HUES64 (cell line): ENCODE measurements around the gene ZNF554.

ENCODE experiments used
- H3K27ac ChIP-seq: 2 replicates; pipeline ENCODE4 v1.7.0; 2013; ENCODE audit warnings: low read depth, low read length, inconsistent platforms
- H3K27me3 ChIP-seq: 2 replicates; pipeline ENCODE4 v1.6.1; 2013; ENCODE audit warnings: mild to moderate bottlenecking, low read length; ENCODE audit not compliant: insufficient read depth
- H3K36me3 ChIP-seq: 2 replicates; pipeline ENCODE4 v1.6.1; 2013; ENCODE audit warnings: mild to moderate bottlenecking, low read length; ENCODE audit not compliant: insufficient read depth
- H3K4me1 ChIP-seq: 2 replicates; pipeline ENCODE4 v1.6.1; 2013; ENCODE audit warnings: mild to moderate bottlenecking, low read length, moderate library complexity; ENCODE audit not compliant: insufficient read depth
- H3K4me3 ChIP-seq: 2 replicates; pipeline ENCODE4 v1.5.1; 2013; ENCODE audit warnings: mild to moderate bottlenecking, low read length, moderate library complexity
- H3K9ac ChIP-seq: 2 replicates; pipeline ENCODE4 v1.6.1; 2013; ENCODE audit warnings: mild to moderate bottlenecking, low read depth, low read length
- H3K9me3 ChIP-seq: 2 replicates; pipeline ENCODE4 v1.6.1; 2013; ENCODE audit warnings: low read depth, low read length; ENCODE audit not compliant: insufficient read depth
- WGBS: fragments of 150-250, 120-280 bp; methylation state at CpG from one replicate; pipeline ENCODE4 v1.1.7; 2013; ENCODE audit warnings: missing lambda C conversion rate; 5-methylcytosine and 5-hydroxymethylcytosine counted together

ZNF554 gene

DNA sequence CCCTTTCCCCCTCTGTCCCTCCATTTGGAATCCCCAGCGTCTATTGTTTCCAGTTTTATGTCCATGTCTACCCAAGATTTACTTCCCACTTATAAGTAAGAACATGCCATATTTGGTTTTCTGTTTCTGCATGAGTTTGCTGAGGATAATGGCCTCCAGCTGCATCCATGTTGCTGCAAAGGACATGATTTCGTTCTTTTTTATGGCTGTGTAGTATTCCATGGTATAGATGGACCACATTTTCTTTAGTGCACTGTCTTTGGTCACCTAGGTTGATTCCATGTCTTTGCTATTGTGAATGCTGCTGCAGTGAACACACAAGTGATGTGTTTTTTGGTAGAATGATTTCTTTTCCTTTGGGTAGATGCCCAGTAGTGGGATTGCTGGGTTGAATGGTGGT is 25.4 kb downstream of the ZNF554 start:
- 91% methylated on average over 2 of the region's 2 CpGs for WGBS
- H3K9me3 ChIP-seq, result peaks cover 23% of the 10 kb centered on the region
- H3K9ac ChIP-seq, result no peak overlapping the region
- peaks cover 10% of the 10 kb centered on the region for H3K36me3 ChIP-seq
- no peak overlapping the region for H3K4me3 ChIP-seq
- H3K27me3 ChIP-seq, result peaks cover 8% of the 10 kb centered on the region
- no peaks in the 10 kb centered on the region for H3K4me1 ChIP-seq
- no peak overlapping the region for H3K27ac ChIP-seq

DNA sequence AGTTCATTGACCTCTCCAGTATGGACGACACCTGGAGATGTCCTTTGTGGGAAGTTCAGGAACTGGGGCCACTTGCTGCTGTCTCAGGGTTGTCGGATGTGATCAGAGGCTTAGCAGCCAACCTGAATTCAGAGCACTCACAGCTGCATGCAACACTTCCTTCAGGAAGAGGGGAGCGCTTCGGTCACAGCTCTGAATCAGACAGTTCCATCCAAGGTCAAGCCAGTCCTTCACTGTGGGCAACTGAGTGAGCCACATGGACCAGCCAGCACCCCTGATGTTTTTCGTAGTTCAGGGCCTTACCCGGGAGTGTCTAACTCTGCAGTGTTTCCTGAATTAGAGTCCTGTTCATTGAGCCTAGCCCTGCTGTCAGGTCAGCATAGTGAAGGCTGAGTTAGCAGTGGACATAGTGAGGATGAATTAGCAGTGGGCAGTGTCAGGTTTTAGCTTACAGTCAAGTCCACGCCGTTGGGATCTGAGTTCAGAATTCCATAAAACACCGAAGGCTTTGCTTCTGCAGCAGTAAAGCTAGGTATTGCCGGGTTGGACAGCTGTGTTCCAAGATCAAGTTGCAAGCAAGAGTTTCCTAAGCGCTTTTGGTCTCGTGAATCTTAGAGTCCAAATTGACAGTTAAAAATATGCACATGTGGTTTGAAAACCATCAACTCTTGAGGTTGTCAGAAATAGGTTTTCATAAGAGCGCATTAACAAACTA is 26.7 kb downstream of the ZNF554 start:
- peaks cover 8% of the 10 kb centered on the region for H3K27me3 ChIP-seq
- H3K4me3 ChIP-seq, result no peak overlapping the region
- H3K4me1 ChIP-seq, result no peaks in the 10 kb centered on the region
- peaks cover 34% of the 10 kb centered on the region for H3K9me3 ChIP-seq
- H3K27ac ChIP-seq, result no peak overlapping the region
- H3K36me3 ChIP-seq, result peaks cover 21% of the 10 kb centered on the region
- WGBS, result 95% methylated on average over 13 of the region's 13 CpGs
- no peak overlapping the region for H3K9ac ChIP-seq

DNA sequence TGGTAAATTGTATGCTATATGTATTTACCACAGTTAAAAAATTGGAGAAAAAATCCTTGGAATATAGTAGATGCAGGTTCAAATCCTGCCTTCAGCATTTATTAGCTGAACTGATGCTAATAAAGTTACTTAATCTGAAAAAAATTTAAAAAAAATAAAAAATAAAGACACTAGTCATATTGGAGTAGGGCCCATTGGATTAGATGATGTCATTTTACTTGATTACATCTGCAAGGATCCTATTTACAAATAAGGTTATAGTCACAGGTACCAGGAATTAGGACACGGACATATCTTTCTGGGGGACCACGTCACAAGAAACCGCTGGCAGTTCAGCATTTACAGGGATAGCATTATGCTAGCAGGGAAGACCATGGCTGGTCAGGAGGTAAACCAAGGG is 27.8 kb downstream of the ZNF554 start:
- Histone ChIP-seq H3K36me3 (peaks cover 33% of the 10 kb centered on the region), H3K4me3 (no peak overlapping the region), H3K9ac (no peak overlapping the region), H3K4me1 (no peaks in the 10 kb centered on the region), H3K27me3 (peaks cover under 1% of the 10 kb centered on the region), H3K27ac (no peak overlapping the region), H3K9me3 (peaks cover 46% of the 10 kb centered on the region)
- 98% methylated on average over 3 of the region's 3 CpGs for WGBS

DNA sequence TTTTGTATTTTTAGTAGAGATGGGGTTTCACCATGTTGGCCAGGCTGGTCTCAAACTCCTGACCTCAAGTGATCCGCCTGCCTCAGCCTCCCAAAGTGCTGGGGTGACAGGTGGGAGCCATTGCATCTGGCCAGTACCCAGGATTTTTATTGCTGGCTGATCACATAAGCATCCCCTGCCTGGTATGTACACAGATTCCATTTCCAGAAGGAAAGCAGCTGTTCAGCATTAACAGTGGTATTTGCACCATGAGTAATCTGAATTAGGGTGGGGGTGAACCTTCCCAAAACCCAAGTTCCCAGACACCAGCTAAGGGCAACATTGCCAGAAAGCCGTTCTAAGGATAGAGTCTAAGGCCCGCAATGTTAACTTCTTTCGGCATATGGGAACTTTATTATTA is 28.9 kb downstream of the ZNF554 start:
- H3K9me3 ChIP-seq, result peaks cover 57% of the 10 kb centered on the region
- H3K4me1 ChIP-seq, result no peaks in the 10 kb centered on the region
- WGBS, result over 99% methylated on average over 4 of the region's 4 CpGs
- H3K36me3 ChIP-seq, result peaks cover 44% of the 10 kb centered on the region
- no peaks in the 10 kb centered on the region for H3K27me3 ChIP-seq
- no peak overlapping the region for H3K4me3 ChIP-seq
- H3K9ac ChIP-seq, result no peak overlapping the region
- H3K27ac ChIP-seq, result no peak overlapping the region

DNA sequence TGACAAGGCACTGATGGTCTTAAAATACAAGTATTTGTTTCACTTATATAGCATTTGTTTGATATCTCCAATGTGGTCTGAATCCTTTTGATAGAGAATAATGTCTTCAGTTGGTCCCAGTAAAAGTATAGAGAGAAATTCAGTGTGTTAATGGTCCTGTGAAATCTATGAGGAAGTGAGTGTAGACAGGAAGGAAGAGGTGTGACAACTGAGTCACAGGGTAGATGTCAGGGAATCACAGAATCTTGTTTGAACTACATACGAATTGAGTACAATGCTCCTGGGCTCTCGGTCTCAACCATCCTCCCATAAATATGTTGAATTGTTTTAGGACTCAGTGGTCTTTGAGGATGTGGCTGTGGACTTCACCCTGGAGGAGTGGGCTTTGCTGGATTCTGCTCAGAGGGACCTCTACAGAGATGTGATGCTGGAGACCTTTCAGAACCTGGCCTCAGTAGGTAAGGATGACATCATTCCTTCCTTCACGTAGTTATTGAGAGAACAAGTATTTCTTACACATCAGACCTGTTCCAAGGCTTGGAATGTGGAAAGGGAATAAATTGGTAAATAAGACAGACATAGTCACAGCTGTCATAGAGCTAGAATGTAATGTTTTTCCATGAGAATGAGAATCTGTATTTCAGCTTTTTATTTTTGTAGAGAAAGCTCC is 30.7 kb downstream of the ZNF554 start:
- peaks cover 53% of the 10 kb centered on the region for H3K36me3 ChIP-seq
- no peak overlapping the region for H3K4me3 ChIP-seq
- H3K9me3 ChIP-seq, result peaks cover 75% of the 10 kb centered on the region
- 89% methylated on average over 2 of the region's 3 CpGs for WGBS
- H3K27me3 ChIP-seq, result no peaks in the 10 kb centered on the region
- H3K4me1 ChIP-seq, result no peaks in the 10 kb centered on the region
- no peak overlapping the region for H3K9ac ChIP-seq
- H3K27ac ChIP-seq, result no peak overlapping the region

DNA sequence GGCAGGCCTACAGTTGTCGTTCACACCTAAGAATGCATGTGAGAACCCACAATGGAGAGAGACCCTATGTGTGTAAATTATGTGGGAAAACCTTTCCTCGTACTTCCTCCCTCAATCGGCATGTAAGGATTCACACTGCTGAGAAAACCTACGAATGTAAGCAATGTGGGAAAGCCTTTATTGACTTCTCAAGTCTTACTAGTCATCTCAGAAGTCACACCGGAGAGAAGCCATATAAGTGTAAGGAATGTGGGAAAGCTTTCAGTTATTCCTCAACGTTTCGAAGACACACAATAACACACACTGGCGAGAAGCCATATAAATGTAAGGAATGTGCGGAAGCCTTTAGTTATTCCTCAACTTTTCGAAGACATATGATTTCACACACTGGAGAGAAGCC is 32.9 kb downstream of the ZNF554 start:
- Histone ChIP-seq H3K27me3 (no peaks in the 10 kb centered on the region), H3K9me3 (peaks cover 87% of the 10 kb centered on the region), H3K36me3 (peaks cover 50% of the 10 kb centered on the region), H3K4me3 (0 out of 2 replicates have a peak overlapping the region, but pooled peaks have one; percentile 11), H3K27ac (no peak overlapping the region), H3K4me1 (no peaks in the 10 kb centered on the region), H3K9ac (no peak overlapping the region)
- WGBS, result 97% methylated on average over 8 of the region's 10 CpGs

DNA sequence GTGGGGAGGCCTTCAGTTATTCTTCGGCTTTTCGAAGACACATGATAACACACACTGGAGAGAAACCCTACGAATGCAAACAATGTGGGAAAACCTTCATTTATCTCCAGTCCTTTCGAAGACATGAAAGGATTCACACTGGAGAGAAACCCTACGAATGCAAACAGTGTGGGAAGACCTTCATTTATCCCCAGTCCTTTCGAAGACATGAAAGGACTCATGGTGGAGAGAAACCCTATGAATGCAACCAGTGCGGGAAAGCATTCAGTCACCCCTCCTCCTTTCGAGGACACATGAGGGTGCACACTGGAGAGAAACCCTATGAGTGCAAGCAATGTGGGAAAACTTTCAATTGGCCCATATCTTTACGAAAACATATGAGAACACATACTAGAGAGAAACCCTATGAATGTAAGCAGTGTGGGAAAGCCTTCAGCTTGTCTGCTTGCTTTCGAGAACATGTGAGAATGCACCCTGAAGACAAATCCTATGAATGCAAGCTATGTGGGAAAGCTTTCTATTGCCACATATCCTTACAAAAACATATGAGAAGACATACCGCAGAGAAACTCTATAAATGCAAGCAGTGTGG is 33.4 kb downstream of the ZNF554 start:
- Histone ChIP-seq H3K9me3 (peaks cover 91% of the 10 kb centered on the region), H3K27ac (no peak overlapping the region), H3K27me3 (no peaks in the 10 kb centered on the region), H3K36me3 (peaks cover 50% of the 10 kb centered on the region), H3K4me3 (peak overlapping the region; percentile 22), H3K4me1 (no peaks in the 10 kb centered on the region), H3K9ac (no peak overlapping the region)
- WGBS, result 96% methylated on average over 11 of the region's 11 CpGs

DNA sequence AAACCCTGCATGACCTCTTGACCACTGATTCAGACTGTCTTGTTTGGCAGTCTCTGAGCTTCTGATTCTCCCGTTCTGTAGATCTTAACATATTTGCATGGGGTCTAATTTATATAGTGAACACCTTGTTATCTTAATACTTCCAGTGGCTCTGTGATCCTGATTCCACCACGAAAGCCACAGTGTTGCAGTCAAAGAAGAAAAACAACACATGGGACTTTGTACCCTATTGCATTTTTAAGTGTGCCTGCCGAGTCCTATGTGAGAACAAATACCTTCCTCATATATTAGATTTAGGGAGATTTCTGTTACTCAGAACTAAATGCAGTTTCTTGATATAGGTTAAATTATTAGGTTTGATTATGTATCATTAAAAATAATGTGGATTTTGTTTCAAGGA is 35.2 kb downstream of the ZNF554 start:
- Histone ChIP-seq H3K4me1 (no peaks in the 10 kb centered on the region), H3K27ac (no peak overlapping the region), H3K27me3 (no peaks in the 10 kb centered on the region), H3K9me3 (peaks cover 94% of the 10 kb centered on the region), H3K4me3 (no peak overlapping the region), H3K9ac (no peak overlapping the region), H3K36me3 (peaks cover 50% of the 10 kb centered on the region)
- WGBS, result 92% methylated on average over 1 of the region's 3 CpGs

DNA sequence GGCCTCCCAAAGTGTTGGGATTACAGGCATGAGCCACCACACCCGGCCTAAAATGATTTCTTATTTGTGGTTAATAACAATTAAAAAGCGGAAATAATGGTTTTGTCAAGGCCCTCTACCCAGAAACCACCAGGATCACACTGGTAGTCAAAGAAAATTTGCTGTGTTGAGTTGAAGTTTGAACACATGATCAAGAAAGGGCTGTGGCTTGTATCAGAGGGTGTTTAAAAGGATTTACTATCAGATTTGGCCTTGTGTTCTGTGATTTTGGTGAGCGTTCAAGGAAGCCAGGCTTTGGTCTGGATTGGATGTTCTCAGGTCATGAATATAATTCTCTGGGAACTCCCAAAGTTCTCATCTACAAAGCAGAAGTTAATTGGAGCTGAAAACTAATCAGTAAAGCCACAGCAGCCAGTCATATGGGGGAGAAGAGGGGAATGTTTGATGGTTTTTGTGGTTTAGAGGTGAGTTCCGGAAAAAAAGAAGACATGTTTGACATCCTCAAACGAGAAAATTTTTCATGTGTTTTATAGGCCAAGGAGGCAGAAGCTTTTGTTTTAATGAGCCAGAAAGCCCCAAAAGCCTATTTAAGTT is 36.9 kb downstream of the ZNF554 start:
- Histone ChIP-seq H3K27me3 (no peaks in the 10 kb centered on the region), H3K36me3 (peaks cover 34% of the 10 kb centered on the region), H3K9ac (no peak overlapping the region), H3K4me3 (no peak overlapping the region), H3K9me3 (peaks cover 84% of the 10 kb centered on the region), H3K4me1 (no peaks in the 10 kb centered on the region), H3K27ac (no peak overlapping the region)
- 95% methylated on average over 5 of the region's 5 CpGs for WGBS

DNA sequence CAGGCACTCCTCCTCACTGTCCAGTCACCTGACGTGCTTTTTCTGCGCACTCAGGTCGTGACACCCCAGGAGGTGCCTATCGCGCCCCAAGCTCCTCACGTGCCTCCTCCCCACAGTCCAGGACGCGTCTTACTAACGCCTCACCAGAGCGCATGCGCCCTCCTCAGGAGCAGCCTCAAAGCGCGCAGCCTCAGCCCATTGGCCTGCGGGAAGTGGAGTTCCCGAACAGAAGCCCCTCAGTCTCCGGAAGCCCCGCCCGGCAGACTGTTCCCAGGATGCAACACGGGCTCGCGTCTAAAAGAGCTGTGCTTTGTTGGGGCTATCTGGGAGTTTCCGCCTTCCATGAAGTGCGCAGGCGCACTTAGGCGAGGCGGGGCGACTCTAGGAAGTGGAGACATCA is 39.2 kb downstream of the ZNF554 start:
- Histone ChIP-seq H3K27ac (no peak overlapping the region), H3K9ac (no peak overlapping the region), H3K4me3 (no peak overlapping the region), H3K36me3 (peaks cover 11% of the 10 kb centered on the region), H3K27me3 (no peaks in the 10 kb centered on the region), H3K9me3 (peaks cover 68% of the 10 kb centered on the region), H3K4me1 (no peaks in the 10 kb centered on the region)
- 94% methylated on average over 27 of the region's 27 CpGs for WGBS

DNA sequence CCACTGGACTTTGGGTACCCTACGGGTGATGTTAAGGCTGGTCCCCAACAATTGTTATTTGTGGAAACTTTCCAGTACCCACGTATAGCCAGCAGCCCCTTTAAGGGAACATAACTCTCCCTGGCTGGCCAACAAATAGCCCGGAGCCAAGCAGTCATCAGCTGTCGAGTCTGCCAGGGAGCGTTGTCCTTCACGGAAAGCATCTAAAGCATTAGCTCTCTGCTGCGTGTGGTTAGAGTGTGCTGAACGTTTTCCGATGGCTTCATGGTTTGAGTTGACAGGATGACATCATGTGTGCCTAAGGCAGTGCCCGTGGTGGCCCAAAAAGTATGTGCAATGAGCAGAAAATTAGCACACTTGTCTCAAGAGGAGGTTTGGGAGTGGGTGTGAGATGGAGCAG is 44.1 kb downstream of the ZNF554 start:
- H3K36me3 ChIP-seq, result no peaks in the 10 kb centered on the region
- H3K4me3 ChIP-seq, result no peak overlapping the region
- H3K4me1 ChIP-seq, result no peaks in the 10 kb centered on the region
- WGBS, result 84% methylated on average over 10 of the region's 10 CpGs
- no peaks in the 10 kb centered on the region for H3K27me3 ChIP-seq
- H3K9me3 ChIP-seq, result peaks cover 35% of the 10 kb centered on the region
- no peak overlapping the region for H3K9ac ChIP-seq
- H3K27ac ChIP-seq, result no peak overlapping the region
